ENCODE data around the gene CLDN18.

DNA sequence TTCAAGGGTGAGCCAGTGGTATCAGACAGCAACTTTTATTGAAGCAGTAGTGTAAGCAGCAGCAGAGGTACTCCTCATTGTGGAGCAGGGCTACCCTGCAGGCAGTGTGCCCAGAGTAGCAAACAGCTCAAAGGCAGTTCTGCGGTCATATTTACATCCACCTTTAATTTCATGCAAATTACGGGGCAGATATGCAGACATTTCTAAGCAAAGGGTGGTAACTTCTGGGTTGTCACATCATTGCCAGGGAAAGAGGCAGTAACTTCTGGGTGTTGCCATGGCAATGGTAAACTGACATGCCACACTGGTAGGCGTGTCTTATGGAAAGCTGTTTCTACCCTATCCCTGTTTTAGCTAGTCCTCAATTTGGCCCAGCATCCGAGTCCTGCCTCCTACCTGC, 46.5 kb upstream of the CLDN18 start:
- TF ChIP-seq, protein P1, sequence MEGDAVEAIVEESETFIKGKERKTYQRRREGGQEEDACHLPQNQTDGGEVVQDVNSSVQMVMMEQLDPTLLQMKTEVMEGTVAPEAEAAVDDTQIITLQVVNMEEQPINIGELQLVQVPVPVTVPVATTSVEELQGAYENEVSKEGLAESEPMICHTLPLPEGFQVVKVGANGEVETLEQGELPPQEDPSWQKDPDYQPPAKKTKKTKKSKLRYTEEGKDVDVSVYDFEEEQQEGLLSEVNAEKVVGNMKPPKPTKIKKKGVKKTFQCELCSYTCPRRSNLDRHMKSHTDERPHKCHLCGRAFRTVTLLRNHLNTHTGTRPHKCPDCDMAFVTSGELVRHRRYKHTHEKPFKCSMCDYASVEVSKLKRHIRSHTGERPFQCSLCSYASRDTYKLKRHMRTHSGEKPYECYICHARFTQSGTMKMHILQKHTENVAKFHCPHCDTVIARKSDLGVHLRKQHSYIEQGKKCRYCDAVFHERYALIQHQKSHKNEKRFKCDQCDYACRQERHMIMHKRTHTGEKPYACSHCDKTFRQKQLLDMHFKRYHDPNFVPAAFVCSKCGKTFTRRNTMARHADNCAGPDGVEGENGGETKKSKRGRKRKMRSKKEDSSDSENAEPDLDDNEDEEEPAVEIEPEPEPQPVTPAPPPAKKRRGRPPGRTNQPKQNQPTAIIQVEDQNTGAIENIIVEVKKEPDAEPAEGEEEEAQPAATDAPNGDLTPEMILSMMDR (conservative IDR thresholded peaks at IDR 0.05; ENCODE audit: low read length) = no peak
- no peak for TF ChIP-seq EZH2phosphoT487 (IDR thresholded peaks at IDR 0.05; ENCODE audit: borderline replicate concordance, low read depth, low read length)

Data from OCI-LY7 (cell line).